NCI-H1417 (cell line): Measurements from ENCODE around the gene CCDC187.

Source experiments
- DNase-seq, 3 experiments: peaks; one replicate each; lab custom pipeline; 2025; lab: John Stamatoyannopoulos, UW

The CCDC187 gene

GRCh38 chr9:136311051-136312008, 7.4 kb upstream of the CCDC187 start:
- DNase-seq = peak; percentile 45 to 96 (median 94)

GRCh38 chr9:136310273-136311030, 6.6 kb upstream of the CCDC187 start:
- peak in 2 of 3 experiments; percentile 83 to 87 for DNase-seq

GRCh38 chr9:136309806-136310220, 5.9 kb upstream of the CCDC187 start:
- DNase-seq = no peak

DNA sequence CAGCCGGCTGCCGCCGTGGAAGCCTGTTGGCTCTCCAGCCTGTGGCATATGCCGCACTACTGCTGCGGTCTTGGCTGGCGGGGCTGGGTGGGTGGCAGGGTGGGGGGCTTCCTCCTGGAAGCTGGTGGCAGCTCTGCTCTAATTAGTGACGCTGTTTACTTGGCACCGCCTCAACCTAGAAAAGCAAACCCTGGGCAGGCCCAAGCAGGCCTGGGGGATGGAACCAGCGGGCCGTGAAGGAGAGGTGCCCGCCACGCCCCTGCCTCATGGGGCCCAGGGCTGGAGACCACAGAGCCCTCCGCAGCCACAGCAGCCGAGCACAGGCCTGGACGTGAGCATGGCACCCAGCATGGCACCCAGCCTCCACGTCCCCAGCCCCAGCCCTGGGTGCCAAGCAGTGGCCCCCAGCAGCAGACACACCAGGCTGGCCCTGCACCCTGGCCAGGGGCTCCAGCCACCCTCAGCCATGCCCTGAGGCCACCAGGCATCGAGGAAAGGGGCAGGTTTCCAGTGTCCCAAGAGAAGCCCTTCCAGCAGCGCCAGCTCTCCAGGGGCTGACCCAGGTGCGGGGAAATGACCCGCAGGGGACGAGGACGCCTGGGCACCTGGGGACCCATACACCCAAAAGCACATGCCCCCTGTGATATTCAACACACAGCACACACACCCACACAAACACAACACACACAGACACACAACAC, 5.4 kb upstream of the CCDC187 start:
- DNase-seq = peak; percentile 75 to 97 (median 93)

DNA sequence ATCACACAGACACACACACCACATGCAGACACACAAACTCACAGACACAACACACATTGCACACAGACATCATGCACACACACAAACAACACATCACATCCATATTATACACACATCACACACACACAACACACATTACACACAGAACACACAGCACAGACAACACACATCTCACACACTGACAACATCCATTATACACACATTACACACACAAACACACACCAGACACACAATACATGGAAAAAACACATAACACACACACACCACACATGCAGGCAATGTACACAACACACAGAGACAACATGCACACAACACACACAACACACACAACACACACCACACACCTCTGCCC, 4.8 kb upstream of the CCDC187 start:
- no peak for DNase-seq

DNA sequence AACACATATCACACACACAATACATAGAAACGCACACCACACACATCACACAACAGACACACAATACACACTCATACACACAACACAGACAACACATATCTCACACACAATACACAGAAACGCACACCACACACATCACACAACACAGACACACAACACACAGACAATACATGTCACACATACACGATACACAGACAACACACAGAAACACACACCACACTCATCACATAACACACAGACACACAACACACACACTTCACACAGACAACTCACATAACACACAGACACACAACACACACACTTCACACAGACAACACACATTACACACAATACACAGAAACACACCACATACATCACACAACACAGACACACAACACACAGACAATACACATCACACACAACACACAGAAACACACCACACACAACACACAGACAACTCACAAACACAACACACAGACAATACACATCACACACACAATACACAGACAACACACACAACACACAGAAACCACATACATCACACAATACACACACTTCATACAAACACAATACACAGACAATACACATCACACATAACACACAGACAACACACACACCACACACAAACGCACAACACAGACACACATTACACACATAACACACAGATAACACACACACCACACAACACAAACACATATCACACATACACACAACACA, 4.3 kb upstream of the CCDC187 start:
- peak in 1 of 3 experiments; percentile 51 for DNase-seq

GRCh38 chr9:136307215-136307750, 3.4 kb upstream of the CCDC187 start:
- DNase-seq = no peak

DNA sequence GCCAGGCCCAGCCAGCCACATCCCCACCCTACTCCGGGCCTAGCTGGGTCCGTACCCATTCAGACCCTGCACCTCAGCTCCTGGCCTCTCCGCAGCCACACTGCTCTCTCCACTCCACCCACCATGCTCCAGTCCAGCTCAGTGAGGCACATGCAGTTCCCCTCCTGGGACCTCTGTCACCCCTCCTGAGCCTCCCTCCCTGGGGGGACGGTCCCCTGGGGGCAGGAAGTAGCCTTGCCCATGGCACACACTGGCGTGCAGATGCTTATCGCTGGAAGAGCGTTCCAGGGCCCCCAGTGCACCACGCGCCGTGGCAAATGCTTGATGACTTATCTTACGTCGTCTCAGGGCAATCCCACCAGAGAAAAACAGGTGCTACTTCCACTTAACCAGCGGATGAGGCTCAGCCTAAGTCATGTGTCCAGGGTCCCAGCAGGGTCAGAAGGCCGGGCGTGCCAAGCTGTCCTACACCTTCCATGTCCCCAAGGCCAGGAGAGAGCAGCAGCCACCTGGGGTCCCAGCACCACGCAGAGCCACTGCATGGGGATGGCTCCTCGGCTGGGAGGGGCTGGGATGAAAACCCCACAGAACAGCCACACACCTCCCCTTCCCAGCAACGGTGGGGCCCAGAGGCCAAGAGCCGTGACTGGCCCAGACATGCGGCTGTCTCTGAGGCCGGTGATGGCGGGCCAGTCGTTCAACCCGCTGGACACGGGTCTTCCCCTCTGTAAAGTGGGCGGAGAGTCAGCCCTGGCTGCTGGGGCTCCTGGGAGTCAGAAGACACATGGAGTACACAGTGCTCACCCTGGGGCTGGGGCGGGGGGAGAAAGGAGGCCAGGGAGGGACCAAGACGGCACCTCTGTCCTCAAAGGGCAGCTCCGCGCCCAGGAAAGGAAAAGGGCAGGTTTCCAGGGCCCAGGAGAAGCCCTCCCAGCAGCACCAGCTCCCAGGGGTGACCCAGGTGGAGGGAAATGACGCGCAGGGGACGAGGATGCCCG, 2.6 kb upstream of the CCDC187 start:
- peak in 2 of 3 experiments; percentile 41 to 52 for DNase-seq

- DNase-seq = no peak
Observed at GRCh38 chr9:136305804-136306203, 1.9 kb upstream of the CCDC187 start.

DNA sequence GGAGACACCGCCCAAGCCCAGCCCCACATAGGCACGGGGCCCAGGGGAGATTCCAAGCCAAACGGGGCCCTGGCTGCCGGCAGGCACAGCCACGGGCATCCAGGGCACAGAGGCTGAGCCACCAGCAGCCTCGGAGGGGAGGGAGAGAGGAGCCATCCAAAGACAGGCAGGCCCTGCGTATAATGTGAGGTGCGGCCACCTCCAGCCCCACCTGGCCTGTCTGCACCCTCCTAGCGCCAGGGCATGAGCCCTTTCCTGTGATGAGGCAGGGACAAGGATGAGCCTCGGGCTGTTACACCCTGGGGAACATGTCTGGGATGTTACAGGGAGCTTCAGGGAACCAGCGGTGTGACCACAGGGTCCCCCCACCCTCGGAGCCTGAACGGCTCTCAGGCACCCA, 1.1 kb upstream of the CCDC187 start:
- no peak for DNase-seq

- no peak for DNase-seq
Observed at GRCh38 chr9:136304456-136304855, 562 bp upstream of the CCDC187 start.

- no peak for DNase-seq
Observed at GRCh38 chr9:136303066-136303824, 649 bp downstream of the CCDC187 start.

DNA sequence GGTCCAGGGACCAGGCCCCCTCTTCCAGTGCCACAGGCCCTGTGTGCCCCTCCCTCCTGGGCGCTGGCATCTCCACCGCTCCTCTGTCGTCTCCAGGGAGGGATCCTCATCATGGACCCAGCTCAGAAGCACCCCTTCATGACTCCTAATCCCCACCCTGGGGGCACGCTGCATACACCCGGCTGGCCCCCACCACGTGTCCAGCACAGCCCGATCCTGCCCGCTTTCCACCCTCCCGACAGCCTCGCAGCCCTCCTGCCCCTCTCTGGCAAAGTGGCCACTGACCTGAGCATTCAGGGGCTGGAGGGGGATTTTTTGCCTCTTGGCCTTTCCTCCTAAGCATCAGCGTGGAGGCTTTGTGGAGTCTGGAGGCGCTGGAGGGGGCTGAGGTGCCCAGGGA, 1.4 kb downstream of the CCDC187 start:
- no peak for DNase-seq

DNA sequence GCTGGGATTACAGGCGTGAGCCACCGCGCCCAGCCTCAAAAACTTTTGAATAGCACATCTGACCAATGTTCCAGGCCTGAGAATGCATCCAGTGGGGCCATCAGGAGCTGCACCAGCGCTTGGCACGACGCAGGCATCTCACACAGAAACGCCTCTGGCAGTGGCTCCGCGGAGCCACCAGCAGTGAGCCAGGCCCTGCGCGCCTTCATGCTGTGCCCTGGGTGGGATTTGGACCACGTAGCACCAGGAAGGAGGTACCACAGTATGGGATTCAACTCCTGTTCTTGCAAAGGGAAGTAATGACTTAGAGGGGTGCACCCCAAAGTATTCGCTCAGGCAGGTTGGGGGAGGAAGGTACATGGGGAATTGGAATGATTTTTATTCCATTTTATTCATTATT, 3.0 kb downstream of the CCDC187 start:
- DNase-seq = no peak

DNA sequence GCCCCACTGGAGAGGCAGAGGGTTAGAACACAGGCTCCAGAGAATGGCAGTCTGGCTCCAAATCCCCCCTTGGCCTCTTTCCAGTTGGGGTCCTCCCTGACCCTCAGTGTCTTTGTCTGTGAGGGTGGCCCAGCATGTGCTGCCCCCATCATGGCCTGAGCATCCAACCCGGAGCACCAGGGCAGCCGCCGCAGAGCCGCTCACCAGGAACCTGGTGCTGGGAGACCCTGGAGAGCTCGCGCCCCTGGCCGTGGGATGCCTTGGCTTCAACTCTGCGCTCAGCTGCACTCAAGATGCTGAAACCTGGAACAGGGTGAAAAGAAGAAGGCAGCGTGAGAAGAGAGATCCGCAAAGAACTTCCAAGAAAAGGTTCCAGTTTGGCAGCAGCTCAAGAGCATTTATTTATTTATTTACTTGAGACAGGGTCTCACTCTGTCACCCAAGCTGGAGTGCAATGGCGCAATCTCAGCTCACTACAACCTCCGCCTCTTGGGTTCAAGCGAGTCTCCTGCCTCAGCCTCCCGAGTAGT, 3.8 kb downstream of the CCDC187 start:
- DNase-seq = no peak

DNA sequence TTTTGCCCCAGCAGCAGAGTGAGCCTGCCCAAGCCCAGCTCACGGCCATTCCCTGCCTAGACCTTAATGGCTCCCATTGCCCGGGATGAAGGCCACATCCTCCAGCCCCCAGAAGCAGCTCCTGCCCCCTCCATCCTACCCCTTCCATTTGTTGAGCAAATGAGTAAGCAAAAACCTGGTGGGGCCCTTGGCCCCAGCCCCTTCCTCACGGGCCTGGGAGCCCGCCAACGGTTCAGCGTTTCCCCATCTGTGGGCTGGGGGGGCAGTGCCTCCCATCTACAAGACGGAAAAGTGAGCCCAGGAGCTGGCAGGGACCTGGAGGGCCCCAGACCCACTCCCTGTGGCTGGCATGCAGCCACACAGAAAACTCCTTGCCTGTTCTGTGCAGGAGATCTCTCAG, 4.4 kb downstream of the CCDC187 start:
- no peak for DNase-seq

DNA sequence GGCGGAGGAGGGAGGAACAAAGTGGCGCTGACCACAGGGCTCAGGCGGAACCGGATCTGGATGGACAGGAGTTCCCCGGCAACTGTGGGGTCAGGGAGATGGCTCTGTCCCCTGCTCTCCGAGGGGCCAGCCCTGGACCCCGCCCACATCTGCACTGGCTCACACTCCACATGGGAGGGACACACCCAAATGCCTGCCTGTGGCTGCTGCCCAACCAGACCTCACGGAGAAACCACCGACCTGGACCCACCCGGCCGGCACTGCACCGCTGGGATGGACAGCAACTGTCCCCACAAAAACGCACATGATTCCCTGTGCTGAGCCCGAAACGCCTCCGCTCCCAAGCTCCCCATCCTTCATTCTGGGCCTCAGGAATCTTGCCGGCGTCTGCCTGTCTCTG, 4.8 kb downstream of the CCDC187 start:
- no peak for DNase-seq

DNA sequence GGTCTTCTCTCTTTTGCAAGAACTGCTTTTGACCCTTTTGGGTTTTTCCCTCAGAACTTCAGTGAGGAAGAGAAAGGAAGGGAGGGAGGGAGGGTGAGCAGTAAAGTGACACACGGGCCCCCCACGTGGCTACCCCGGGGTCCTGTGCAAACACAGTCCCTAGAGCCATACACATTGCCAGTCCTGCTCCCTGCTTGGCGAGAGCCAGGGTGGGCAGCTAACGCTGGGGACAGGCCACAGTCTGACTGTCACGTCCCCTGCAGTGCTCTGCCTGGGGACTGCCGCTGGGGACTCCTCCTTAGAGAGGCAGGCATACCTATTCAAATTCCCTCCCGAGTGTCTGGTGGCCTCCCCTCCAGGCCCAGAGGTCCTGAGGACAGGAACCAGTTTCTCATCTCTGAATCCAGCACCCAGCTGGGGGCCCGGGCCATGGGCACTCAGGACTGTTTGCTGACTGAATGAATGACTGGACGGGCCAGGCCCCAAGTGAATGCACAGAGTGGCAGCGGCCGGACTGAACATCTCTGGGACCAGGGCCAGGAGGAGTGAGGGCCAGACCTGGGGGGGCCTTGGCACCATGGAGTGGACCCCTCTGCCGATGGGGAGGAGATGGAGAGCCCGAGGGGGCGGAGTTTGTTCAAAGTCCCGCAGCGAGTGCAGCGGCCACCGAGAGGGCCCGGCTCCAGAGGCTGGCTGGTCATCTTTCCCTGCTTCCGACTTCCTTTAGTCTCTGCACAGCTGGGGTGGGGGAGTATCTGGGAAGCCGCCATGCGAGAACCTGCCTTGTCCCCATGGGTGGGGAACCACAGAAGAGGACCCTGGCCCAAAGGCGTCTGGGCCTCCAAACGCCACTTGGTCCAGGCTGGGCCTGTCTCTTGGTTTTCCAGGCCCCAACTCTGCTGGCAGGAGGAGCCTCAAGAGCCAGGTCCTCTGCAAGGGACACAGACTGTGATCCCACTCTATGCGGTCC, 5.8 kb downstream of the CCDC187 start:
- DNase-seq = no peak
